Smooth muscle cell (in vitro differentiated cells): ENCODE measurements around the gene RPS27L. TPM values are rescaled to one million over a fixed set of nuclear protein-coding genes. Genes with fewer than 3 reads are reported as not detected.

Experiments
- DNase-seq: peaks from one replicate; lab custom pipeline; 2025; ENCODE audit not compliant: unreplicated experiment; lab: John Stamatoyannopoulos, UW
- H2AFZ ChIP-seq: fragments of 200-600 bp; sonication (generic); 2 replicates; pipeline ENCODE4 v1.6.0; 2016; ENCODE audit warnings: antibody characterized with exemption, low read depth, mild to moderate bottlenecking
- H3F3A ChIP-seq: fragments of 200-600 bp; sonication (generic); 2 replicates; pipeline ENCODE4 v1.6.0; 2017; ENCODE audit warnings: antibody characterized with exemption, low read depth
- H3K27ac ChIP-seq: fragments of 200-600 bp; sonication (generic); 2 replicates; pipeline ENCODE4 v1.5.1; 2016; ENCODE audit warnings: low read depth, mild to moderate bottlenecking
- H3K27me3 ChIP-seq: fragments of 200-600 bp; sonication (generic); 2 replicates; pipeline ENCODE4 v1.6.1; 2016; ENCODE audit warnings: low read depth, mild to moderate bottlenecking
- H3K36me3 ChIP-seq: fragments of 200-600 bp; sonication (generic); 2 replicates; pipeline ENCODE4 v1.5.1; 2016; ENCODE audit warnings: low read depth
- H3K4me1 ChIP-seq: fragments of 200-600 bp; sonication (generic); 2 replicates; pipeline ENCODE4 v1.5.1; 2016; ENCODE audit warnings: low read depth
- H3K4me2 ChIP-seq: fragments of 200-600 bp; sonication (generic); 2 replicates; pipeline ENCODE4 v1.6.0; 2016; ENCODE audit warnings: mild to moderate bottlenecking
- H3K4me3 ChIP-seq: fragments of 200-600 bp; sonication (generic); 2 replicates; pipeline ENCODE4 v1.5.1; 2016; ENCODE audit warnings: mild to moderate bottlenecking
- H3K79me2 ChIP-seq: fragments of 200-600 bp; sonication (generic); 2 replicates; pipeline ENCODE4 v1.6.0; 2016; ENCODE audit warnings: low read depth, mild to moderate bottlenecking
- H3K9ac ChIP-seq: fragments of 200-600 bp; sonication (generic); 2 replicates; pipeline ENCODE4 v1.6.0; 2016; ENCODE audit warnings: low read depth
- H3K9me3 ChIP-seq: fragments of 200-600 bp; sonication (generic); replicated peaks from 2 replicates; pipeline ENCODE4 v1.5.1; 2016; ENCODE audit warnings: low read depth
- H4K20me1 ChIP-seq: fragments of 200-600 bp; sonication (generic); 2 replicates; pipeline ENCODE4 v1.6.0; 2016; ENCODE audit warnings: low read depth
- WGBS: methylation state at CpG from one replicate; pipeline ENCODE4 v1.1.7; 2016; ENCODE audit warnings: low lambda C conversion rate; 5-methylcytosine and 5-hydroxymethylcytosine counted together
- polyA plus RNA-seq: library from polyadenylated mRNA; unstranded; fragments of >200 nt; fragmentation: Nextera tagmentation; extraction: Ambion mirVana; gene quantifications from 2 replicates; pipeline ENCODE4 v1.2.1, GENCODE V29; 2016
- total RNA-seq: library from RNA; depleted of rRNA; stranded (reverse); fragments of >200 nt; gene quantifications from 2 replicates; pipeline ENCODE4 v1.2.3, GENCODE V29; 2014
- TF ChIP-seq, protein P1 (sequence below): fragments of 200-600 bp; sonication (generic); IDR thresholded peaks from 2 replicates; pipeline ENCODE4 v1.5.1; 2017; ENCODE audit warnings: borderline replicate concordance, mild to moderate bottlenecking, antibody characterized with exemption; ENCODE audit not compliant: insufficient read depth, poor library complexity, severe bottlenecking

The RPS27L gene
- total and polyA plus RNA-seq, 2 experiments from 2014 or later: 180 to 641 TPM

DNA sequence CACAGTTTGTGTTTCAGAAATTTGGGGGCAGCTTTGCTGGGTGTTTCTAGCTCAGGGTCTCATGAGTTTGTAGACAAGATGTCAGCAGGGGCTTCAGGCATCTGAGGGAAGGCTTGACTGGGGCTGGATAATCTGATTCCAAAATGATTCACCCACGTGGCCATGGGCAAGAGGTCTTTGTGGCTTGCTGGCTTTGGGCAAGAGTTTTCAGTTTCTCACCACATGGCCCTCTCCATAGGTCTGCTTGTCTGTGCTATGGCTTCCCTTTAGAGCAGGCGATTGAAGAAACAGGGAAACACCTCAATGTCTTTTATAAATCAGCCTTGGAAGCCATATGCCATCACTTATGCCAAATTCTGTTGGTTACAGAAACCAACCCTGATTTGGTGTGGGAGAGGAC, 11.9 kb downstream of the RPS27L start:
- no peak overlapping the region for H3K4me2 ChIP-seq
- H3K4me3 ChIP-seq: no peak overlapping the region
- H3K4me1 ChIP-seq: no peaks in the 10 kb centered on the region
- TF ChIP-seq, protein P1, sequence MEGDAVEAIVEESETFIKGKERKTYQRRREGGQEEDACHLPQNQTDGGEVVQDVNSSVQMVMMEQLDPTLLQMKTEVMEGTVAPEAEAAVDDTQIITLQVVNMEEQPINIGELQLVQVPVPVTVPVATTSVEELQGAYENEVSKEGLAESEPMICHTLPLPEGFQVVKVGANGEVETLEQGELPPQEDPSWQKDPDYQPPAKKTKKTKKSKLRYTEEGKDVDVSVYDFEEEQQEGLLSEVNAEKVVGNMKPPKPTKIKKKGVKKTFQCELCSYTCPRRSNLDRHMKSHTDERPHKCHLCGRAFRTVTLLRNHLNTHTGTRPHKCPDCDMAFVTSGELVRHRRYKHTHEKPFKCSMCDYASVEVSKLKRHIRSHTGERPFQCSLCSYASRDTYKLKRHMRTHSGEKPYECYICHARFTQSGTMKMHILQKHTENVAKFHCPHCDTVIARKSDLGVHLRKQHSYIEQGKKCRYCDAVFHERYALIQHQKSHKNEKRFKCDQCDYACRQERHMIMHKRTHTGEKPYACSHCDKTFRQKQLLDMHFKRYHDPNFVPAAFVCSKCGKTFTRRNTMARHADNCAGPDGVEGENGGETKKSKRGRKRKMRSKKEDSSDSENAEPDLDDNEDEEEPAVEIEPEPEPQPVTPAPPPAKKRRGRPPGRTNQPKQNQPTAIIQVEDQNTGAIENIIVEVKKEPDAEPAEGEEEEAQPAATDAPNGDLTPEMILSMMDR: no peak
- no peaks in the 10 kb centered on the region for H3F3A ChIP-seq
- WGBS: 92% methylated on average over 2 of the region's 2 CpGs
- H3K9me3 ChIP-seq: no peaks in the 10 kb centered on the region
- no peak for DNase-seq
- H3K9ac ChIP-seq: no peak overlapping the region
- peaks cover 3% of the 10 kb centered on the region for H3K36me3 ChIP-seq
- H3K79me2 ChIP-seq: no peaks in the 10 kb centered on the region
- no peaks in the 10 kb centered on the region for H3K27me3 ChIP-seq
- no peaks in the 10 kb centered on the region for H4K20me1 ChIP-seq
- H2AFZ ChIP-seq: no peak overlapping the region
- H3K27ac ChIP-seq: no peak overlapping the region

DNA sequence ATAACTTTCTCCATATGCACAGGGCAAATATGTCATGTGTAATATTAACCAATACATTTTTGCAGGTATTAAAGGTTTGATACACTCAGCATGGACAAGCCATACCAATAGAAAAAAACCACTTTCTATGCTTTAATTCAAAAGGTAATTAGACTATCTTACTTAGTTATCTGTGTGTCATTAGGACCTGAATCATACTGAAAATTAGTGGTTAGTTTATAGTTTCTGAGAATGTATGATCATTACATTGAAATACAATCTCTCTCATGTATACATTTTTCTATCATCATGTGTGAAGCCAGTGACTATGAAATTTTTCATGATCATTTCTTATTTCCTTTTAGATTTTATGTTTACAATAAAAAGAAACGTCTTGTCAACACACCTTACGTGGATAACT, 16.3 kb downstream of the RPS27L start:
- H4K20me1 ChIP-seq: no peaks in the 10 kb centered on the region
- H3K9me3 ChIP-seq: no peaks in the 10 kb centered on the region
- H3K4me3 ChIP-seq: no peak overlapping the region
- H3K36me3 ChIP-seq: no peaks in the 10 kb centered on the region
- 95% methylated on average over 2 of the region's 2 CpGs for WGBS
- no peak overlapping the region for H3K4me2 ChIP-seq
- H3K9ac ChIP-seq: no peak overlapping the region
- no peaks in the 10 kb centered on the region for H3K79me2 ChIP-seq
- H3K27ac ChIP-seq: no peak overlapping the region
- no peaks in the 10 kb centered on the region for H3K27me3 ChIP-seq
- no peak overlapping the region for H2AFZ ChIP-seq
- H3K4me1 ChIP-seq: no peaks in the 10 kb centered on the region
- no peak for DNase-seq
- no peaks in the 10 kb centered on the region for H3F3A ChIP-seq
- TF ChIP-seq, protein P1: no peak

DNA sequence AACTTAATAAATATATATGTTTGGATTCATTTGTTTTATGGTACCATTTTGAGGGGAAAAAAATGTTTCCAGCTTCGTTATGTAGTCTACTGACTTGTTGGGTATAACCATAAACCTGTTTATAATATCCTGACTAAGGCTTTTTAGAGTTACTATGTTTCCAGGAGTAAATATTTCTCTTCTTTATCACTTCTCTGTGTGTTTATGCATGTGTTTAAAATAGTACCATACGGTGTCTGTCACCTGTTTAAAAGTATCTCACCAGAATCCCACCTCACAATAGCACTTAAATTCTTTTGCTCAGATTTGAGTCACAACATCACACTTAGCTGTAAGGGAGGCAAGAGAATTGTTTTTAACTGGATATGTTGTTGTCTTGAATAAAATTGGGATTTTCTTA, 20.5 kb downstream of the RPS27L start:
- no peak overlapping the region for H3K27ac ChIP-seq
- WGBS: 95% methylated on average over 2 of the region's 2 CpGs

DNA sequence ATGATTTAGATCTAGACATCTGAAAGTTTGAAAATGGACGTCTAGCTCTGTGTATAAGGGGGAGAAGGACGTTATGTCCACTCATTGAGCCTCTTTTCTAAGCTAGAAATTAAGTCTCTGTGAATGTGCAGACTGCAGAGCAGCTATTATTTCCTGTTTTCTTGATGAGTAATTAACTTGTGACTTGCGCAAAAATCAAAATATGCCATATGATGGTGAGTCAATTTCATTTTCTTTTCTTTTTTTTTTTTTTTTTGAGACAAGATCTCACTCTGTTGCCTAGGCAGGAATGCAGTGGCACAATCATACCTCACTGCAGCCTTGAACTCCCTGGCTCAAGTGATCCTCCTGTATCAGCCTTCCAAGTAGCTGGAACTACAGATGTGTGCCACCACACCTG, 21.5 kb downstream of the RPS27L start:
- H3K27me3 ChIP-seq: no peaks in the 10 kb centered on the region
- H3K79me2 ChIP-seq: no peaks in the 10 kb centered on the region
- 88% methylated on average over 3 of the region's 3 CpGs for WGBS
- no peak for DNase-seq
- no peaks in the 10 kb centered on the region for H3F3A ChIP-seq
- H3K4me1 ChIP-seq: no peaks in the 10 kb centered on the region
- no peaks in the 10 kb centered on the region for H3K9me3 ChIP-seq
- H3K4me2 ChIP-seq: no peak overlapping the region
- H3K4me3 ChIP-seq: no peak overlapping the region
- H3K27ac ChIP-seq: no peak overlapping the region
- TF ChIP-seq, protein P1: no peak
- H4K20me1 ChIP-seq: no peaks in the 10 kb centered on the region
- no peaks in the 10 kb centered on the region for H3K36me3 ChIP-seq
- H2AFZ ChIP-seq: no peak overlapping the region
- no peak overlapping the region for H3K9ac ChIP-seq

More for the DNA sequence above, 20.5 kb downstream of the RPS27L start:
- Histone ChIP-seq H3K9ac (no peak overlapping the region), H3K79me2 (no peaks in the 10 kb centered on the region), H3K36me3 (no peaks in the 10 kb centered on the region), H2AFZ (no peak overlapping the region), H3F3A (no peaks in the 10 kb centered on the region), H3K27me3 (no peaks in the 10 kb centered on the region), H3K4me1 (no peaks in the 10 kb centered on the region), H3K4me2 (no peak overlapping the region), H3K9me3 (no peaks in the 10 kb centered on the region), H4K20me1 (no peaks in the 10 kb centered on the region), H3K4me3 (no peak overlapping the region)
- TF ChIP-seq, protein P1: no peak
- no peak for DNase-seq
